Inferior parietal cortex (tissue), 1 donor: ENCODE data around the gene FMO1.
"Not testable (repeated sequence)": the region's sequence is repeated elsewhere in the genome, so short reads cannot be mapped to it uniquely, and the experiment has no call there.

ENCODE experiments used
- DNase-seq: peaks from one replicate; pipeline ENCODE4 v3.0.0-alpha.2; 2016; ENCODE audit errors: extremely low spot score

The FMO1 gene

GRCh38 chr1:171248302-171248701 is at the start of gene FMO1:
Gene FMO1 (plus strand): TSS chr1:171248494. CDS start chr1:171258088, 9,594 bp downstream.
- DNase-seq: no peak

GRCh38 chr1:171204296-171204695 is 44.0 kb upstream of the FMO1 start:
- no peak for DNase-seq

GRCh38 chr1:171206204-171206977 is 41.9 kb upstream of the FMO1 start:
- no peak for DNase-seq

- DNase-seq: no peak
Measured at GRCh38 chr1:171206978-171207355, 41.3 kb upstream of the FMO1 start.

GRCh38 chr1:171207377-171207776 is 40.9 kb upstream of the FMO1 start:
- no peak for DNase-seq

GRCh38 chr1:171210355-171210754 is 37.9 kb upstream of the FMO1 start:
- DNase-seq: no peak

GRCh38 chr1:171212607-171213351 is 35.5 kb upstream of the FMO1 start:
- no peak for DNase-seq

- no peak for DNase-seq
Measured at GRCh38 chr1:171213559-171214454, 34.5 kb upstream of the FMO1 start.

GRCh38 chr1:171217658-171218443 is 30.4 kb upstream of the FMO1 start:
- DNase-seq: no peak

GRCh38 chr1:171218661-171219060 is 29.6 kb upstream of the FMO1 start:
- no peak for DNase-seq

GRCh38 chr1:171219346-171220080 is 28.8 kb upstream of the FMO1 start:
- no peak for DNase-seq

GRCh38 chr1:171220081-171220420 is 28.2 kb upstream of the FMO1 start:
- DNase-seq: no peak

GRCh38 chr1:171220581-171221054 is 27.7 kb upstream of the FMO1 start:
- DNase-seq: no peak

GRCh38 chr1:171221665-171222591 is 26.4 kb upstream of the FMO1 start:
- no peak for DNase-seq

- no peak for DNase-seq
Measured at GRCh38 chr1:171222936-171223335, 25.4 kb upstream of the FMO1 start.

GRCh38 chr1:171224257-171224656 is 24.0 kb upstream of the FMO1 start:
- not testable (repeated sequence) for DNase-seq

GRCh38 chr1:171226747-171227370 is 21.4 kb upstream of the FMO1 start:
- peak; percentile 75 for DNase-seq

- DNase-seq: no peak
Measured at GRCh38 chr1:171231326-171231725, 17.0 kb upstream of the FMO1 start.

- no peak for DNase-seq
Measured at GRCh38 chr1:171233183-171233582, 15.1 kb upstream of the FMO1 start.
